Esophagus mucosa (tissue), 1 donor: ENCODE measurements around the gene ASCC1. TPM values are rescaled to one million over a fixed set of nuclear protein-coding genes. Genes with fewer than 3 reads are reported as not detected.

ENCODE experiments used
- ATAC-seq: fragments of 200-7000 bp; cut with Tn5 transposase; one replicate; pipeline ENCODE4 v1.9.1; 2020
- total RNA-seq: library from RNA; stranded (reverse); gene quantifications from one replicate; pipeline ENCODE4 v1.2.4, GENCODE V29; 2023
- donor health status: DM: yes; HTN: yes; CAD: no.

ASCC1 gene
- total RNA-seq, 1 donor from 2014 or later, result 23.5 TPM

GRCh38 chr10:72065439-72066025, 150.5 kb downstream of the ASCC1 start:
- no peak for ATAC-seq

GRCh38 chr10:72063703-72064391, 152.2 kb downstream of the ASCC1 start:
- ATAC-seq, result peak; percentile 70

- ATAC-seq, result no peak
Measured at GRCh38 chr10:72062832-72063702, 153.0 kb downstream of the ASCC1 start.

GRCh38 chr10:72062382-72062781, 153.7 kb downstream of the ASCC1 start:
- ATAC-seq, result no peak

- no peak for ATAC-seq
Measured at GRCh38 chr10:72061930-72062329, 154.1 kb downstream of the ASCC1 start.

GRCh38 chr10:72061491-72061890, 154.6 kb downstream of the ASCC1 start:
- ATAC-seq, result no peak

- no peak for ATAC-seq
Measured at GRCh38 chr10:72059843-72060822, 155.9 kb downstream of the ASCC1 start.

GRCh38 chr10:72058989-72059842, 156.9 kb downstream of the ASCC1 start:
- no peak for ATAC-seq

GRCh38 chr10:72058347-72058898, 157.7 kb downstream of the ASCC1 start:
- no peak for ATAC-seq

- ATAC-seq, result peak; percentile 59
Measured at GRCh38 chr10:72056932-72057751, 158.9 kb downstream of the ASCC1 start.

- no peak for ATAC-seq
Measured at GRCh38 chr10:72056113-72056512, 160.0 kb downstream of the ASCC1 start.

- no peak for ATAC-seq
Measured at GRCh38 chr10:72053690-72054089, 162.4 kb downstream of the ASCC1 start.

- no peak for ATAC-seq
Measured at GRCh38 chr10:72050873-72051272, 165.2 kb downstream of the ASCC1 start.

- no peak for ATAC-seq
Measured at GRCh38 chr10:72049969-72050781, 165.9 kb downstream of the ASCC1 start.

- no peak for ATAC-seq
Measured at GRCh38 chr10:72049472-72049871, 166.6 kb downstream of the ASCC1 start.

- ATAC-seq, result peak; percentile 90
Measured at GRCh38 chr10:72048450-72049124, 167.5 kb downstream of the ASCC1 start.
